PFSK-1 (cell line): ENCODE results near the gene PCCA.

Experiments
- FOXP2 ChIP-seq: optimal IDR thresholded peaks from 2 replicates; pipeline ENCODE3; 2011; ENCODE audit warnings: borderline replicate concordance, control low read depth, inconsistent platforms; ENCODE audit not compliant: insufficient read depth; ENCODE audit errors: extremely low read length, extremely low read depth
- POLR2AphosphoS5 ChIP-seq: IDR thresholded peaks from 2 replicates; pipeline ENCODE4 v1.6.1; 2012; ENCODE audit warnings: low read depth, mild to moderate bottlenecking, control low read depth, low read length, moderate library complexity
- REST ChIP-seq, 2 experiments: IDR thresholded peaks; 2 replicates each; pipeline versions ENCODE4 v1.6.1 to v1.8.0; 2011 to 2012; ENCODE audit warnings: low read depth in 2 of 2, low read length in 2 of 2, control low read depth in 1 of 2, inconsistent platforms in 1 of 2, mild to moderate bottlenecking in 1 of 2, moderate library complexity in 1 of 2; ENCODE audit not compliant: insufficient read depth in 1 of 2
- SIN3A ChIP-seq: IDR thresholded peaks from 2 replicates; pipeline ENCODE4 v1.6.1; 2012; ENCODE audit warnings: mild to moderate bottlenecking, low read length, moderate library complexity, borderline replicate concordance; ENCODE audit not compliant: insufficient read depth
- TAF1 ChIP-seq: IDR thresholded peaks from 2 replicates; pipeline ENCODE4 v1.6.1; 2012; ENCODE audit warnings: low read length, control low read depth, borderline replicate concordance; ENCODE audit not compliant: insufficient read depth

Gene PCCA

GRCh38 chr13:100124265-100124664 is 35.4 kb downstream of the PCCA start:
- TF ChIP-seq SIN3A, result no peak
- no peak for TF ChIP-seq TAF1
- no peak for TF ChIP-seq REST (IDR thresholded peaks at IDR 0.05; ENCODE audit: insufficient read depth in 1 of 2, low read depth in 2 of 2, low read length in 2 of 2)
- no peak for TF ChIP-seq FOXP2
- no peak for TF ChIP-seq POLR2AphosphoS5

GRCh38 chr13:100125946-100126345 is 37.1 kb downstream of the PCCA start:
- TF ChIP-seq POLR2AphosphoS5, result no peak
- no peak for TF ChIP-seq SIN3A

GRCh38 chr13:100128373-100128772 is 39.5 kb downstream of the PCCA start:
- TF ChIP-seq FOXP2 (no peak), TAF1 (no peak), SIN3A (no peak), REST (IDR thresholded peaks at IDR 0.05; ENCODE audit: insufficient read depth in 1 of 2, low read depth in 2 of 2, low read length in 2 of 2) (no peak)

GRCh38 chr13:100128838-100129237 is 39.9 kb downstream of the PCCA start:
- no peak for TF ChIP-seq FOXP2
- TF ChIP-seq TAF1, result no peak
- no peak for TF ChIP-seq SIN3A
- no peak for TF ChIP-seq REST (IDR thresholded peaks at IDR 0.05; ENCODE audit: insufficient read depth in 1 of 2, low read depth in 2 of 2, low read length in 2 of 2)
- TF ChIP-seq POLR2AphosphoS5, result no peak

GRCh38 chr13:100129605-100130004 is 40.7 kb downstream of the PCCA start:
- no peak for TF ChIP-seq FOXP2
- no peak for TF ChIP-seq POLR2AphosphoS5
- TF ChIP-seq TAF1, result no peak
- TF ChIP-seq REST (IDR thresholded peaks at IDR 0.05; ENCODE audit: insufficient read depth in 1 of 2, low read depth in 2 of 2, low read length in 2 of 2), result no peak
- no peak for TF ChIP-seq SIN3A
